Keratinocyte (primary cell): Measurements from ENCODE around the gene PAIP2. TPM values are rescaled to one million over a fixed set of nuclear protein-coding genes. Genes with fewer than 3 reads are reported as not detected.

Experiments
- DNase-seq: peaks from one replicate; pipeline ENCODE4 v3.0.0-alpha.2; 2011; ENCODE audit warnings: low read depth, missing footprints, low spot score
- FAIRE-seq: peaks from 2 replicates; lab custom pipeline; 2011; peaks lifted over from hg19 to GRCh38; lab: Jason Lieb, UNC
- H2AFZ ChIP-seq: 2 replicates; pipeline ENCODE4 v1.6.0; 2012; ENCODE audit warnings: low read length, control low read depth, inconsistent platforms; ENCODE audit not compliant: control insufficient read depth
- H3K27ac ChIP-seq: 2 replicates; pipeline ENCODE4 v1.5.1; 2011; ENCODE audit warnings: low read length; ENCODE audit not compliant: control insufficient read depth, insufficient read depth
- H3K27me3 ChIP-seq: 3 replicates; pipeline ENCODE4 v1.6.0; 2011; ENCODE audit warnings: low read length; ENCODE audit not compliant: control insufficient read depth, insufficient read depth; ENCODE audit errors: extremely low read depth
- H3K36me3 ChIP-seq, 2 experiments: 2 replicates in 1 of 2; 3 replicates in 1 of 2; pipeline ENCODE4 v1.5.1; 2011; ENCODE audit warnings: low read length in 2 of 2, mild to moderate bottlenecking in 1 of 2; ENCODE audit not compliant: control insufficient read depth in 2 of 2, insufficient read depth in 2 of 2; ENCODE audit errors: extremely low read depth in 1 of 2
- H3K4me1 ChIP-seq: 3 replicates; pipeline ENCODE4 v1.5.1; 2011; ENCODE audit warnings: low read length; ENCODE audit not compliant: control insufficient read depth, insufficient read depth; ENCODE audit errors: extremely low read depth
- H3K4me2 ChIP-seq: 3 replicates; pipeline ENCODE4 v1.6.0; 2011; ENCODE audit warnings: low read depth, low read length; ENCODE audit not compliant: control insufficient read depth, insufficient read depth; ENCODE audit errors: extremely low read depth
- H3K4me3 ChIP-seq, 3 experiments: fragments of 200-600 bp in 1 of 3; sonication (generic) in 1 of 3; 2 replicates in 2 of 3; 3 replicates in 1 of 3; pipeline ENCODE4 v1.5.1; 2011 to 2016; ENCODE audit warnings: low read length in 3 of 3, mild to moderate bottlenecking in 3 of 3, control low read depth in 2 of 3, inconsistent platforms in 1 of 3, low read depth in 1 of 3, mixed read lengths in 1 of 3, mixed run types in 1 of 3, moderate library complexity in 1 of 3; ENCODE audit not compliant: control insufficient read depth in 2 of 3, insufficient read depth in 2 of 3; ENCODE audit errors: extremely low read depth in 1 of 3
- H3K79me2 ChIP-seq: 2 replicates; pipeline ENCODE4 v1.6.0; 2012; ENCODE audit warnings: low read length; ENCODE audit not compliant: control insufficient read depth, insufficient read depth
- H3K9ac ChIP-seq: 3 replicates; pipeline ENCODE4 v1.6.0; 2011; ENCODE audit warnings: low read length; ENCODE audit not compliant: control insufficient read depth, insufficient read depth; ENCODE audit errors: extremely low read depth
- H3K9me1 ChIP-seq: 3 replicates; pipeline ENCODE4 v1.6.0; 2011; ENCODE audit warnings: low read length; ENCODE audit not compliant: control insufficient read depth, insufficient read depth; ENCODE audit errors: extremely low read depth
- H3K9me3 ChIP-seq: 2 replicates; pipeline ENCODE4 v1.5.1; 2012; ENCODE audit warnings: low read depth, low read length; ENCODE audit not compliant: control insufficient read depth
- H4K20me1 ChIP-seq: 3 replicates; pipeline ENCODE4 v1.6.0; 2011; ENCODE audit warnings: low read length; ENCODE audit not compliant: control insufficient read depth, insufficient read depth; ENCODE audit errors: extremely low read depth
- CTCF ChIP-seq, 3 experiments: IDR thresholded peaks in 1 of 3; conservative IDR thresholded peaks in 1 of 3; optimal IDR thresholded peaks in 1 of 3; 2 replicates in 2 of 3; 3 replicates in 1 of 3; pipeline versions ENCODE3 to v1.5.1; 2011; ENCODE audit warnings: low read length in 3 of 3, mild to moderate bottlenecking in 3 of 3, moderate library complexity in 2 of 3, control low read depth in 1 of 3, inconsistent platforms in 1 of 3; ENCODE audit not compliant: insufficient read depth in 2 of 3; ENCODE audit errors: extremely low read depth in 1 of 3
- EZH2 ChIP-seq: IDR thresholded peaks from one replicate; pipeline ENCODE4 v1.6.1; 2012; ENCODE audit warnings: inconsistent platforms, mild to moderate bottlenecking, low read length, moderate library complexity
- dilution Hi-C: fragments of 300-500 bp; cut with MboI; formaldehyde crosslinking; loops from one replicate; pipeline ENCODE4 v1.7.0; 2020; ENCODE audit warnings: low sequenced_read_pairs; ENCODE audit not compliant: extremely low pct_ligation_motif_present
- polyA plus RNA-seq, 5 experiments: library from polyadenylated mRNA; depleted of rRNA in 3 of 5; stranded (reverse) in 3 of 5; stranded (forward) in 1 of 5; unstranded in 1 of 5; fragments of >200 nt; gene quantifications; 1 replicate in 1 of 5; 2 replicates in 3 of 5; 3 replicates in 1 of 5; pipeline versions ENCODE4 v1.2.1 to v1.2.3, GENCODE V29; 2011 to 2012; ENCODE audit warnings: missing spikeins in 2 of 5, low read depth in 1 of 5, low replicate concordance in 1 of 5

The PAIP2 gene
- polyA plus RNA-seq, 1 donor (not counting 4 experiments of a cell fraction or from before 2014, with no cell fraction given) = 65.6 TPM

GRCh38 chr5:139392678-139393496, 51.2 kb downstream of the PAIP2 start:
- Histone ChIP-seq H3K27me3 (no peaks in the 10 kb centered on the region), H3K9me1 (no peaks in the 10 kb centered on the region), H2AFZ (peak overlapping the region; percentile 49), H3K9ac (peak overlapping the region; percentile 93), H3K4me3 (peak overlapping the region; percentile 69 to 92 (median 84)), H3K9me3 (no peaks in the 10 kb centered on the region), H3K79me2 (peaks cover 15% of the 10 kb centered on the region), H3K4me1 (peaks cover 19% of the 10 kb centered on the region), H3K4me2 (peak overlapping the region; percentile 90), H3K27ac (peak overlapping the region; percentile 91), H3K36me3 (peaks cover 0 to 4% of the 10 kb centered on the region in 2 experiments), H4K20me1 (no peaks in the 10 kb centered on the region)
- FAIRE-seq (no peak), DNase-seq (no peak)
- dilution Hi-C loops = no loop called here
- TF ChIP-seq EZH2 (no peak), CTCF (optimal IDR thresholded peaks at IDR 0.05 in 1 of 3, IDR thresholded peaks at IDR 0.05 in 1 of 3, conservative IDR thresholded peaks at IDR 0.05 in 1 of 3; ENCODE audit: extremely low read depth in 1 of 3, insufficient read depth in 2 of 3, low read length in 3 of 3) (peak in 2 of 3 experiments; percentile 48 to 85)

GRCh38 chr5:139393497-139394122, 52.0 kb downstream of the PAIP2 start:
- Histone ChIP-seq H3K4me1 (peaks cover 19% of the 10 kb centered on the region), H3K9me3 (no peaks in the 10 kb centered on the region), H3K9me1 (no peaks in the 10 kb centered on the region), H4K20me1 (no peaks in the 10 kb centered on the region), H3K79me2 (peaks cover 15% of the 10 kb centered on the region), H3K27ac (peak overlapping the region; percentile 60), H3K4me3 (peak overlapping the region; percentile 69 to 92 (median 84)), H3K27me3 (no peaks in the 10 kb centered on the region), H3K9ac (peak overlapping the region; percentile 93), H3K36me3 (peaks cover 0 to 4% of the 10 kb centered on the region in 2 experiments), H2AFZ (peak overlapping the region; percentile 49), H3K4me2 (peak overlapping the region; percentile 90)
- TF ChIP-seq EZH2 = no peak
- TF ChIP-seq CTCF (optimal IDR thresholded peaks at IDR 0.05 in 1 of 3, IDR thresholded peaks at IDR 0.05 in 1 of 3, conservative IDR thresholded peaks at IDR 0.05 in 1 of 3; ENCODE audit: extremely low read depth in 1 of 3, insufficient read depth in 2 of 3, low read length in 3 of 3) = no peak
- DNase-seq (no peak), FAIRE-seq (no peak)
- dilution Hi-C loops = no loop called here
